ENCODE data around the gene GANC. TPM values are rescaled to one million over a fixed set of nuclear protein-coding genes. Genes with fewer than 3 reads are reported as not detected.

The GANC gene
- total RNA-seq, 1 experiment from 2014 or later: 24.0 TPM

DNA sequence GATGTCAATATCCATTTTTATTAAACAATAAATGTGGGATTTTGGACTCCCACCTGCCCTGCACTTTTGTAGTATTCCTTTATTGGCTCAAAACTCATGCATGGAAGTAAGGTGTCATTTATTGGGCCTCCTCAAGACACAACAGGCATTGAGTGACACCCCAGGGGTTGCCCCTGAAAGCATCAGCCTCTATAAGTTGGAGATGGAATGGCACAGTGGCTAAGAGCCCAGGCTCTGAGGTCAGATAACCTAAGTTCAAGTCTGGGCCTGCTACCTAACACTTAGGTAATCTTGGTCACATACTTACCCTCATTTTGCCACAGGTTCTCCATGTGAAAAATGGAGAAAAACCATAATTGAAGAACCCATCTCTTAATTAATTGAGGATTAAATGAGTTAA lies 90.9 kb downstream of the GANC start:
- Mint-ChIP-seq H3K4me3 (ENCODE audit: unreplicated experiment) (no peak overlapping the region), H3K4me1 (ENCODE audit: insufficient read depth, unreplicated experiment) (peaks cover 9% of the 10 kb centered on the region), H3K36me3 (ENCODE audit: insufficient read depth, unreplicated experiment) (peaks cover 7% of the 10 kb centered on the region), H3K27ac (ENCODE audit: low read depth, unreplicated experiment) (no peak overlapping the region), H3K27me3 (ENCODE audit: insufficient read depth, unreplicated experiment) (no peaks in the 10 kb centered on the region), H3K9me3 (ENCODE audit: unreplicated experiment) (no peaks in the 10 kb centered on the region)
- TF ChIP-seq, protein P1, sequence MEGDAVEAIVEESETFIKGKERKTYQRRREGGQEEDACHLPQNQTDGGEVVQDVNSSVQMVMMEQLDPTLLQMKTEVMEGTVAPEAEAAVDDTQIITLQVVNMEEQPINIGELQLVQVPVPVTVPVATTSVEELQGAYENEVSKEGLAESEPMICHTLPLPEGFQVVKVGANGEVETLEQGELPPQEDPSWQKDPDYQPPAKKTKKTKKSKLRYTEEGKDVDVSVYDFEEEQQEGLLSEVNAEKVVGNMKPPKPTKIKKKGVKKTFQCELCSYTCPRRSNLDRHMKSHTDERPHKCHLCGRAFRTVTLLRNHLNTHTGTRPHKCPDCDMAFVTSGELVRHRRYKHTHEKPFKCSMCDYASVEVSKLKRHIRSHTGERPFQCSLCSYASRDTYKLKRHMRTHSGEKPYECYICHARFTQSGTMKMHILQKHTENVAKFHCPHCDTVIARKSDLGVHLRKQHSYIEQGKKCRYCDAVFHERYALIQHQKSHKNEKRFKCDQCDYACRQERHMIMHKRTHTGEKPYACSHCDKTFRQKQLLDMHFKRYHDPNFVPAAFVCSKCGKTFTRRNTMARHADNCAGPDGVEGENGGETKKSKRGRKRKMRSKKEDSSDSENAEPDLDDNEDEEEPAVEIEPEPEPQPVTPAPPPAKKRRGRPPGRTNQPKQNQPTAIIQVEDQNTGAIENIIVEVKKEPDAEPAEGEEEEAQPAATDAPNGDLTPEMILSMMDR (IDR thresholded peaks at IDR 0.05; ENCODE audit: unreplicated experiment): no peak
- intact Hi-C loops (cut with micrococcal nuclease): no loop called here
- CTCF ChIA-PET: interaction anchor here (0.5 kb wide), 1 partner anchor 631 kb away, joined by 3 read pairs; no protein-coding TSS in a partner anchor
- no TSS peak for BruUV-seq (replicated peaks)
- DNase-seq (ENCODE audit: unreplicated experiment): no peak
- POLR2A ChIA-PET: no interaction called here

- no peaks in the 10 kb centered on the region for H3K9me3 Mint-ChIP-seq (ENCODE audit: unreplicated experiment)
- DNase-seq (ENCODE audit: unreplicated experiment): peak; percentile 34
- ChIA-PET POLR2A (interaction anchor here (0.9 kb wide), 1 partner anchor 91 kb away, joined by 3 read pairs; the partner anchor contains the start of genes GANC and TMEM87A), CTCF (interaction anchor here (0.6 to 1.0 kb wide), 2 partner anchors 14 to 26 kb away, joined by 3 to 4 read pairs; no protein-coding TSS in a partner anchor)
- H3K4me3 Mint-ChIP-seq (ENCODE audit: unreplicated experiment): no peak overlapping the region
- BruUV-seq (replicated peaks): no TSS peak
- no peaks in the 10 kb centered on the region for H3K27me3 Mint-ChIP-seq (ENCODE audit: insufficient read depth, unreplicated experiment)
- TF ChIP-seq, protein P1 (IDR thresholded peaks at IDR 0.05; ENCODE audit: unreplicated experiment): no peak
- intact Hi-C loops (cut with micrococcal nuclease): no loop called here
- H3K27ac Mint-ChIP-seq (ENCODE audit: low read depth, unreplicated experiment): no peak overlapping the region
- H3K36me3 Mint-ChIP-seq (ENCODE audit: insufficient read depth, unreplicated experiment): peaks cover under 1% of the 10 kb centered on the region
- peaks cover 9% of the 10 kb centered on the region for H3K4me1 Mint-ChIP-seq (ENCODE audit: insufficient read depth, unreplicated experiment)
Observed at GRCh38 chr15:42364529-42364928, 91.5 kb downstream of the GANC start.

DNA sequence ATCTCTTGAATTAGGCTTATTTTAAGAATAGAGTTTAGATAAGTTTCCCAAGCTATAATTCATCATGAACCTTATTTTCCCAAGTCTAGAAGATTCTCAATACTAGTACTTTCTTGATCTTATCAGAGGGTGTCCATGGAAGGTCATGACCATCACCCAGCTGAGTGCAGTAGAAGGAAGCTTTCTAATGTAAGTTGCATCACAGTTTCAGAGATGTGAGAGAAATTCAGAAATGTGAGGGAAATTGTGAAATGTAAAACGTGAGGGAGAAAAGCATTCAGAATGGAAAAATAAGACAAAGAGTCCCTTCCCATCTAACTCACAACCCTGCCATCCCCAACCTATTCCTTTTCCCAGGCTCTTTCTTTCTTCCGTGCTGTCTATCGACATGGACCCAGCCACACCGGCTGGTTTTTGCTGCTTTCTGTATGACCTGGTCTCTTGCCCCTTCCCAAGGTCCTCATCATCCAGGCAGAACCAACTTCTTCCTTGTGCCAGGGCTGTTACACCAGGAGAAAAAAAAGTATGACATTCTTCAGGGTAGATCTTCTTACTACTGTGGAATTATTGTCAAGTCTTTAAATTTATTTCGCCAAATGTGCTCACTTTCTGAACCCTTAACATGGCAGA lies 93.0 kb downstream of the GANC start:
- no peak overlapping the region for H3K27ac Mint-ChIP-seq (ENCODE audit: low read depth, unreplicated experiment)
- H3K36me3 Mint-ChIP-seq (ENCODE audit: insufficient read depth, unreplicated experiment): no peaks in the 10 kb centered on the region
- CTCF ChIA-PET: no interaction called here
- no peak overlapping the region for H3K4me3 Mint-ChIP-seq (ENCODE audit: unreplicated experiment)
- H3K9me3 Mint-ChIP-seq (ENCODE audit: unreplicated experiment): no peaks in the 10 kb centered on the region
- peaks cover 9% of the 10 kb centered on the region for H3K4me1 Mint-ChIP-seq (ENCODE audit: insufficient read depth, unreplicated experiment)
- no peak for DNase-seq (ENCODE audit: unreplicated experiment)
- H3K27me3 Mint-ChIP-seq (ENCODE audit: insufficient read depth, unreplicated experiment): no peaks in the 10 kb centered on the region
- TF ChIP-seq, protein P1 (IDR thresholded peaks at IDR 0.05; ENCODE audit: unreplicated experiment): no peak
- POLR2A ChIA-PET: no interaction called here
- BruUV-seq (replicated peaks): no TSS peak
- intact Hi-C loops (cut with micrococcal nuclease): no loop called here

- intact Hi-C loops (cut with micrococcal nuclease): no loop called here
- peaks cover 9% of the 10 kb centered on the region for H3K4me1 Mint-ChIP-seq (ENCODE audit: insufficient read depth, unreplicated experiment)
- no peak for DNase-seq (ENCODE audit: unreplicated experiment)
- no peak overlapping the region for H3K27ac Mint-ChIP-seq (ENCODE audit: low read depth, unreplicated experiment)
- ChIA-PET CTCF (interaction anchor here (0.7 to 1.1 kb wide), 3 partner anchors 11 to 330 kb away, joined by 3 read pairs; no protein-coding TSS in a partner anchor), POLR2A (interaction anchor here (0.9 kb wide), 1 partner anchor 11 kb away, joined by 3 read pairs; no protein-coding TSS in a partner anchor)
- TF ChIP-seq, protein P1 (IDR thresholded peaks at IDR 0.05; ENCODE audit: unreplicated experiment): no peak
- no peak overlapping the region for H3K4me3 Mint-ChIP-seq (ENCODE audit: unreplicated experiment)
- H3K36me3 Mint-ChIP-seq (ENCODE audit: insufficient read depth, unreplicated experiment): no peaks in the 10 kb centered on the region
- H3K9me3 Mint-ChIP-seq (ENCODE audit: unreplicated experiment): no peaks in the 10 kb centered on the region
- no TSS peak for BruUV-seq (replicated peaks)
- H3K27me3 Mint-ChIP-seq (ENCODE audit: insufficient read depth, unreplicated experiment): no peaks in the 10 kb centered on the region
Observed at GRCh38 chr15:42367041-42367440, 94.0 kb downstream of the GANC start.

Data from MCF 10A (cell line).